ENCODE results near the gene HCN4.

DNA sequence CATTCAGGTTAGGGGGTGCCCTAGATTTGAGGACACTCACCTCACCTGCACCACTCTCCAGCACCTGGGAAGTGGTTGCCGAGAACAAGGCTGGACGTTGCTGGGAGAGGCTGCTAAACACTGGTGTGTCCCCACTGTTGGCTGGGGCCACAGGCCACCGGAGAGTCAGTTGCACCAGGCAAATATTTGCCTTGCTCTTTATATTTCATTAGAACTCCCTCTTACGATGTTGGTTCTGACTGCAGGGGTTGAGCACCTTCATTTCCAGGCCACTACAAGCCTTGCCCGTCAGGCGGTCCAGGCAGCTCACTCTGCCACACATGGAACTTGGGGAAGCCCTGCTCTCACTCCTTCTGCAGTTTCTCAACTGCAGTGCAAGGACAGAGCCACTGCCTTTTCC, 30.7 kb downstream of the HCN4 start:
- TF ChIP-seq EZH2 (IDR thresholded peaks at IDR 0.05; ENCODE audit: borderline replicate concordance, low read depth, low read length, severe bottlenecking) (no peak), POLR2AphosphoS5 (IDR thresholded peaks at IDR 0.05; ENCODE audit: insufficient read depth, low read depth, low read length) (no peak), POLR2A (IDR thresholded peaks at IDR 0.05; ENCODE audit: low read depth, low read length) (no peak), JUN (IDR thresholded peaks at IDR 0.05; ENCODE audit: borderline replicate concordance, insufficient read depth, insufficient read length, low read depth) (no peak)
- TF ChIP-seq, protein P1, sequence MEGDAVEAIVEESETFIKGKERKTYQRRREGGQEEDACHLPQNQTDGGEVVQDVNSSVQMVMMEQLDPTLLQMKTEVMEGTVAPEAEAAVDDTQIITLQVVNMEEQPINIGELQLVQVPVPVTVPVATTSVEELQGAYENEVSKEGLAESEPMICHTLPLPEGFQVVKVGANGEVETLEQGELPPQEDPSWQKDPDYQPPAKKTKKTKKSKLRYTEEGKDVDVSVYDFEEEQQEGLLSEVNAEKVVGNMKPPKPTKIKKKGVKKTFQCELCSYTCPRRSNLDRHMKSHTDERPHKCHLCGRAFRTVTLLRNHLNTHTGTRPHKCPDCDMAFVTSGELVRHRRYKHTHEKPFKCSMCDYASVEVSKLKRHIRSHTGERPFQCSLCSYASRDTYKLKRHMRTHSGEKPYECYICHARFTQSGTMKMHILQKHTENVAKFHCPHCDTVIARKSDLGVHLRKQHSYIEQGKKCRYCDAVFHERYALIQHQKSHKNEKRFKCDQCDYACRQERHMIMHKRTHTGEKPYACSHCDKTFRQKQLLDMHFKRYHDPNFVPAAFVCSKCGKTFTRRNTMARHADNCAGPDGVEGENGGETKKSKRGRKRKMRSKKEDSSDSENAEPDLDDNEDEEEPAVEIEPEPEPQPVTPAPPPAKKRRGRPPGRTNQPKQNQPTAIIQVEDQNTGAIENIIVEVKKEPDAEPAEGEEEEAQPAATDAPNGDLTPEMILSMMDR (IDR thresholded peaks at IDR 0.05; ENCODE audit: extremely low read depth in 1 of 2, insufficient read depth in 1 of 2, low read depth in 1 of 2, low read length in 2 of 2) = no peak

Measured in endothelial cell of umbilical vein (primary cell).